ENCODE measurements around the gene FOXC2.
A peak's percentile ranks its signal among the peaks of the same experiment; 100 is the strongest.

Gene FOXC2

DNA sequence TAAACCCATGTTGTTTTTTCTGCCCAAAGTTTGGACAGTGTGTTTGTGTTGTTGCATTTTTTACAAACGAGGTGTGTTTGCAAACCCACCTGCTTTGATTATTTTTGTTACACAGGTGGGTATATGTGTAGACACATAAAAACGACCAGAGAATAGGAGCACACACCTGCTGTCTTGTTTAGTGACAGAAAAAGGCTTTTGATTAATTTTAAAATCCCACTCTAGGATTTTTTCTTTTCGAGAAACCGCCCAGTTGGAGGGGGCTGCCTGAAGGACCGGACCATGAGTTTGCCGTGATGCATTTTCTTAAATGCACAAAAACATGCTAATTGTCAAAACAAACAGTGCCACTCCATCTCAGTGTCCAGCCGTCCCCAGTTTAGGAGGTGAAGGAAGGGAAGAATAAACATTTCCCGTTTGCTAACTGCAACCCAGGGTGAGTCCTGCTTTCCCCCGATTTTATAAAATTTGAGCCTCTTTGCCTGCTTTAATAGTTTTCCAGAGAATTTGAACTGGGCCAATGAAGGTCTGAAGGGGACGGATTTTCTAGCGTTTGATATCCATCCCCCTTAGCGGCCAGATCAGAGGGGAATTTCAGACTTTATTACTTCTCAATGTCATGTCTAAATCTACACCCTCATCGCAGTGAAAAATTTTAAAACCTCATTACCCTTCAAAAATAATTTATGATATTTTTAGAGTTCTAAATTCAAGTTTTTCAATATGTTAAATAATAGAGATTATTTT lies 3.2 kb downstream of the FOXC2 start:
- peak overlapping the region; percentile 87 for H3K4me3 ChIP-seq (ENCODE audit: low read depth, low read length)
- DNase-seq (ENCODE audit: low read depth): no peak

DNA sequence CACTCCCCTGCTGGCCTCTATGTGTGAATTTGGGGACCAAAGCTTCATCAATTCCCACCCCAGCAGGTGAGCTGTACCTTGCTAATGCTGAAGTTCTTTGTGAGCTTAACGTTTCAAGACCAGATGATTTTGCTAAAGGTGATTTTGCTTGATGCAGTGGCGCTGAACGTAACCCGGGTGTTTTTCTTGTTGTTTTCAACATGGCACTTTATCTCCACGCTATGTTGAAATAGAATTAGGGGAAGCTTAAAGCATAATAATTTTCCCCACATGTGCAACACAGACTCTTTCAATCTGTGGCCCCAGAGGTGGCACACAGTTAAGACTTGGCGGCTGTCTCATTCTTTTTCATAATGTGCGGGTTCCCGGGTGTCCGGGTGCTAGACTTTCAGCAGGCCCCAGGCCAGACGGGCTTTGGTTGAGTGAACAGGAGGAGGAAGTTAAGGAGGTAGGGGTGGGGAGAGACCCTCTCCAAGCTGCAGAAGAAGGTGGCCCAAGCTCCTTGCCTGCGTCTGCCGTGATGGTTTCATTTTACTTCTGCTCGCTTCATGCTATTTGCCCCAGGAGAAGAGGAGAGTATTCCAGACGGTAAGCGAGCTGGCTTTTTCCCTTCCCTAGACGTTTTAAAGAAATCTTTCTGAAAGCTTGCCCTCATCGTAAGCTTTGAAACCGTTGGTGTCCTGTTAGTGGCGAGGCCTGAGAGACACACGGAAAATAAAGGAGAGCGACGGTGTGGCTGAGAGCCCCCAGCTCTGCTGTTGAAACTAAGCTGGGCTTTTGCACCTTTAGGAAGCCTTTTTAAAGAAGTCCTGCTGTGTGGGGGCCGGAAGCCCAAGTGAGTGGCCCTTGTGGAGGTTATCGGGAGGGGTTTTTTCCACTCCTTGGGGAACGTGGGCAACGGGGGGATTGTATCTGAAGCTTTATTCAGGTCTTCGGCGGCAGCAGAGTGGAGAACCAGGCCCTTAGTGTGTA lies 4.2 kb downstream of the FOXC2 start:
- peak overlapping the region; percentile 87 for H3K4me3 ChIP-seq (ENCODE audit: low read depth, low read length)
- DNase-seq (ENCODE audit: low read depth): no peak

DNA sequence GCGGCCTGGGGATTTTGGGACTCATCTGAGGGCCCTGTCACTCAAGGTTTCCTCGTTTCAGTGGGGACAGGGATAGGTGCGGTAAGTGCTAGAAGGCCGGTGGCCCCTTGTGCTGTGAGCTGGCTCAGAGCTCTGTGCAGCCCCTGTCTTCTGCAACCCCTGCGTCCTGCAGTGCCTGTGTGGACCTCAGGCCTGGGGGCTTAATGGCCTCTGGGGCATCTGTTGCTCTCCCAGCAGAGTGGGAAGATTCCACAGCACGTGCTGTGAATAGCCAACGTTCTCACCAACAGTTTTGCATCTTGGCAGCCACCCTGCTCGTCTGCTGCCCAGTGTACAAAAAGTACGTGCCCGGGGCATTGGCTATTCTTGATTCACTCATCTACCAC lies 4.9 kb downstream of the FOXC2 start:
- H3K4me3 ChIP-seq (ENCODE audit: low read depth, low read length): peak overlapping the region; percentile 87
- DNase-seq (ENCODE audit: low read depth): no peak

DNA sequence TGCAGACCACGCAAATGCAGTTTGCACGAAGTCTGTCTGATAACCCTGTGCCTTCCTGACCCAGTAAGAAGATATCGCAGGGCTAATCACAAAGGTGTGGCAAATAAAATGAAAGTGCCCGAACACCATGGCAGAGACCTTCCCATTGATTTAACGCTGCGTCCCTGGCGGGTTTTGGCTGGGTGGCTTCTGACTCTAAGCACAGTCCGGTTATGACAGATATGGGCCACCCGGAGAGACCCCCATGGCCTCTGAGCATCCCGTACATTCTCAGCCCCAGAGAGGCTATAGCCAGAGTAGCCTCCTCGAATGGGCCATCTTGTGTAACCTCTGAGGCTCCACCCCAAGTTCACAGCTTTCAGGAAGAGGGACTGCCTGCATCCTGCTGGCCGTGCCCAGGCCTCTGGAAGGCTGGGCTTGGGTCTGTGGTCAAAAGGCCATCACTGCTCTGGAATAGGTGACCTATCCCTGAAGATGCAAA lies 5.5 kb downstream of the FOXC2 start:
- peak overlapping the region; percentile 87 for H3K4me3 ChIP-seq (ENCODE audit: low read depth, low read length)
- no peak for DNase-seq (ENCODE audit: low read depth)

DNA sequence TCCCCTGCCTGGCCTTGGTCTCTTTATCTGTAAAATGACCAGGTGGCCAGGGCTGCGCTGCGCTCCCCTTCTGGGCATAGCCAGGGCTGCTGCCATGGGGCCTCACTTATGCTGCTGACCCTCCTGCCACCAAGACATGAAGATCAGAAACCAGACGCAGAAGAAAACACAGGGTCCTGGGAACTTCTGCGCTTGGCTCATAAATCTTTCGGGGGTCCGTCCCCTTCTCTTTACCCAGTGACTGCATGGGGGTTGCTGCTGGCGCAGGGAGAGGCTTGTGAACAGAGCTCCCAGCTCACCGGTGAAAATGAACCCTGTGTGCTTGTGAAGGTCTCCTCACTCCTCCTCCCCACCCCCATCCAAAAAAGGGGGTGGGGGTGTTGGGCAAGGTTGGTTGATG lies 6.0 kb downstream of the FOXC2 start:
- no peak for DNase-seq (ENCODE audit: low read depth)

DNA sequence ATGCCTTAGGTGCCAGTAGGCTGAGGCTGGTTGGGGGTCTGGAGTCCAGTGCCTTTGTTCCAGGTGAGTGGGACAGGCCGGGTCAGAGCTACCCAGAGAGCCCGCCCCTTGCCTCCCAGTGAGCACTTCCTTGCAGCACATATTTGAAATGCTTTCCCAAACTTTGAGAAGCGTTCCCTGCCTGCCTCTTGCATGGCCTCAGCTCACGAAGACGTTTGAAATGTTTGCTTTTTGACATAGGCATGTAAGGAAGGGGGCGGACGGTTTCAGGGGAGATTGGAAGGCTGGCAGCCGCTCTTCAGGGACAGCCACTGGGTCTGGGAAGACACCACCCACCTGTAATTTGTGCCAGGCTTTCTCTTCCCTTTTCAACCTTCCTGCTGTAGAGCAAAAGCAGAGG lies 6.6 kb downstream of the FOXC2 start:
- no peak overlapping the region for H3K4me3 ChIP-seq (ENCODE audit: low read depth, low read length)
- DNase-seq (ENCODE audit: low read depth): no peak

More for the DNA sequence above, 6.0 kb downstream of the FOXC2 start:
- H3K4me3 ChIP-seq (ENCODE audit: low read depth, low read length): peak overlapping the region; percentile 7

DNA sequence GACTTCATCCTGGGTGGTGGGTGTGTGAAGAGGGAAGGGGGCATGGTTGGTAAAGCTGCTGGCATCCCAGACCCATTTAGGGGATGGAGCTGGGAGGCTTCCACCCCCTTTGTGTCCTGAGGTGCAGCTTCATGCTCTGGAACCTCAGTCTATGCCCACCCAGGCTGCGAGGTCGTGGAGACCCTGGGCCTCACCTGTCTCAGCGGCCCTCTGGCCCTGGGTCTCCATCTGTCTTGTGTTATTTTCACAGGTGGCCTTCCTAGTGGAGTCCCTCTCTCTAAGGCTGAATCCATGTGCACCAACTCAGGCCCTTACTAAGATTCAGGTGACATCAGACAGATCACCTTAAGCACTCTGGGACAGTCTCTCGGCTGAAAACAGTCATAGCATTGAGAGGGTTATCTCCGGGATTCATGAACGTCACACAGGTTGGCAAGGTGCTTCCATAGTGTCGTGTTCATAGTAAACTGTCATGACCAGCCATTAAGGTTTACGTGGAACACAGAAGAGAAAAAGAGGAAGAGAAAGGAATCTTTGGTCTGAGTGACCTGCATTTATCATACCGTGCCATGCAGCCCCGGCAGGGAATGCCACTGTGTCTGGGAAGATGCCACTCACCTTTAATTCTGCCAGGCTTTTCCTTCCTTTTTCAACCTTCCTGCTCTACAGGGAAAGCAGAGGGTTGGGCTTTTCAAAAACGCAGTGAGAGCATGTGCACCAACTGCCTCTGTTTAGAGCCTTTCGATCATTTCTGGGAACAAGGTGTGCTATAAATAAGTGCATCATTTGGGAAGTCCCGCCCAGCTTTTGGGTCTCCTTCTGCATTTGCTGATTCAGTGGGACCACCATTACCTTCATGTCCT lies 7.2 kb downstream of the FOXC2 start:
- DNase-seq (ENCODE audit: low read depth): no peak
- no peak overlapping the region for H3K4me3 ChIP-seq (ENCODE audit: low read depth, low read length)

DNA sequence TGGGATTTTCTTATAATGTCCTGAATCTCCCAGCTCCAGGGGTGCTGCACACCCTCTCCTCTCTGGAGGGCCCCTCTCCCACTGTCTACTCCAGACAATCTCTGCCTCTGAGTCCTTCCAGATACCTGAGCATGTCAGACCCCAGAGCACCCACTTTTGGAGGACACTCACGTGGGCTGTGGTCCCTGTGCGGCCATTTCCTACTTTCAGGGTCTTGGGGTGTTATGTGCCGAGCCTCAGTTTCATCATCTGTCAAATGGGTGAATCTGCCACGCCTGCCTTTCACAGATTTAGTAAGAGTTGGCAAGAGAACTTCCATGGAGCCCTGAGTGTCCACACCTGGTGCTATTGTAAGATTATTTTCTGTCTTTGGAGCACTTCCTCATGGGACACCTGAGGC lies 8.0 kb downstream of the FOXC2 start:
- DNase-seq (ENCODE audit: low read depth): no peak
- H3K4me3 ChIP-seq (ENCODE audit: low read depth, low read length): no peak overlapping the region

DNA sequence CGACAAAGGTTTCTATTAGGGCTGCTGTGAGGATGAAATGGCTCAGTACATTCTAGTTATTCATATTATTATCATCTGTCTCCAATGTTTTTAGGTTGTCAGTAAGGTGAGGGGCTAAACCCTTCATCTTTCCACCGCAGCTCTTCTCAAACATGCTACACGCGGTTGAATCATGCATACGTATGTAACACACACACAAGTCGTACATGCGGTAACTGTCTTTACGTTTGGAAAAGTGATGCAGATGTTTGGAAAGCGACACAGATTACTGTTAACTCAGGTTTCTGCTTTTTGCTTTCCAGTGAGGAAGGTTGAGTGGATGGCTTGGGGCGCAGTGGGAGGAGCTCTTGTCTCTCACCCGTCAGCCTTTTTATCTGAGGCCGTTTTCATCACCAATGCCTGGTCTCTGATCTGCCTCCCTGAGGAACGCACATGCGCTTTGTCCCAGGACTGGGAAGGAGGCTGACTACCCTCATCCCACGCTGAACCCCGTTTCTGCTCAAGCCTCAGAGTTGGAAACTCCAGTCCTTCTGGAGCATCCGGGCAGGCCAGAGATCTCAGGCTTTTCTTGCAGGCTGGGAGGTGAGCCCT lies 8.6 kb downstream of the FOXC2 start:
- no peak for DNase-seq (ENCODE audit: low read depth)
- peak overlapping the region; percentile 60 for H3K4me3 ChIP-seq (ENCODE audit: low read depth, low read length)

DNA sequence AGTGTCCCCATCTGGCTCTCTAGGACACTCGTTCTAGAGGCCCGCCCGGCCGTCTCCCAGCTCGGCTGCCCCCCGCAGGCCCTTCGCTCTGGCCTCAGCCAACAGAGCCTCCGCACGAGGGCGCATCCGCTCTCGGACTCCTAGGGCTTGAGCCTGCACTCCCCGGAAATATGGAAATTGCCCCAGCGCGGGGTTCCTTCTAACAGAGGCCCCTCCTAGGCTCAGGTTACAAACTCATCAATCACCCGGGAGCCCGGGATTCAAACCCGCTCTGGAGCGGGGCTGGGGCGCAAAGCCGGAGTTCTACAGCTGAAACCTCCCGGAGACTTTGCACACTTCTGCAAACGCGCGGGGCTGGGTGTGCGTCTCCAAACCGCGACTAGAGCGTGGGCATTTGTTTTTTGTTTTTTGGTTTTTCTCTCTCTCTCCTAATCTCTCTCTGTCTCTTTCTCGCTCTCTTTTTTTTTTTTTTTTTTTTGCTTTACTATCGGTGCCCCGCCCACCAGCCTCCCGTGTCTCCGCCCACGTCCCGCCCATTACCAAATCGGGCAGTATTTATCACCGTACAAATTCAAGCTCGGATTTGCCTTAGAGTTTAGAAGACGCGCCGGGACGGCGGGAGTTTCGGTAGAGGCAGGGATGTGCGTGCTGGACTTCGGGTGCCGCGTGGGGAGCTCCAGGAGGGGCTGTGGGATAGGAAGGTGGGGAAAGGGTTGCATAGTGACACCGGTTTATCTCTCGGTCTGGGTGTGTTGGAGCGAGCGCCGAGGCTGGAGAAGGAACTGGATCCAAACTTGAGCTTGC lies 9.3 kb downstream of the FOXC2 start:
- peak; percentile 87 for DNase-seq (ENCODE audit: low read depth)
- H3K4me3 ChIP-seq (ENCODE audit: low read depth, low read length): peak overlapping the region; percentile 60

DNA sequence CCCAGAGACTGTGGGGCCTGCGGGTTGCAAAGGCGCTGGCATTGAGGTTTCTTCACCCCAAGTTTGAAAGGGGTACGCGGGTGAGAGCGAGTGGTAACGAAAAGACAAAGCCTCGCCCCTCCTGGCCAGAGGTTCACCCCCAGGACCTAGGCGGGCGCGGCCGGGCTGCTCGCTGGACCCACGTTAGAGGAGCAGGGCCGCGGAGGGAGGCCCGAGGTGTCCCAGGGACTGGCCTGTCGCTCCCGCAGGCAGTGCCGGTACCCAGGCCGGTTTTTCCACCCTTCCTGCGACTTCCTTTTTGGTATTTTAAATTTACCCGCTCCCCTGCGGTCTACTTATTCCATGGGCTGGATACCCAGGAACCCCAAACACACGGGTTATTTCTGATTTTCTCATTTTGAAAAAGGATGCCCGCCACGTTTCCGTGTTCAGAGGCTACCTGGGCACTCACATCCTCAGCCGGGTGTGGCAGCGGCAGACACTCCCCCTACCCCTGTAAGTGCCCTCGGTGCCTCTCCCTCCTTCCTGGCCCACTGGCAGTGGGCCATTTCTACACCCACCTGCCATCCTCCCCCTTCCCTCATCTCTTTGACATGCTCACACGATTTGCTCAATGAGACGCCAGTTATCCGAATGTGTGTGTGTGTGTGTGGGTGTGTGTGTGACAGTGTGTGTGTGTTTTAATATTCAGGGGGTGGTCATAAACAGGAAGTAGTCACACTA lies 10.1 kb downstream of the FOXC2 start:
- peak; percentile 61 for DNase-seq (ENCODE audit: low read depth)
- peak overlapping the region; percentile 60 for H3K4me3 ChIP-seq (ENCODE audit: low read depth, low read length)

DNA sequence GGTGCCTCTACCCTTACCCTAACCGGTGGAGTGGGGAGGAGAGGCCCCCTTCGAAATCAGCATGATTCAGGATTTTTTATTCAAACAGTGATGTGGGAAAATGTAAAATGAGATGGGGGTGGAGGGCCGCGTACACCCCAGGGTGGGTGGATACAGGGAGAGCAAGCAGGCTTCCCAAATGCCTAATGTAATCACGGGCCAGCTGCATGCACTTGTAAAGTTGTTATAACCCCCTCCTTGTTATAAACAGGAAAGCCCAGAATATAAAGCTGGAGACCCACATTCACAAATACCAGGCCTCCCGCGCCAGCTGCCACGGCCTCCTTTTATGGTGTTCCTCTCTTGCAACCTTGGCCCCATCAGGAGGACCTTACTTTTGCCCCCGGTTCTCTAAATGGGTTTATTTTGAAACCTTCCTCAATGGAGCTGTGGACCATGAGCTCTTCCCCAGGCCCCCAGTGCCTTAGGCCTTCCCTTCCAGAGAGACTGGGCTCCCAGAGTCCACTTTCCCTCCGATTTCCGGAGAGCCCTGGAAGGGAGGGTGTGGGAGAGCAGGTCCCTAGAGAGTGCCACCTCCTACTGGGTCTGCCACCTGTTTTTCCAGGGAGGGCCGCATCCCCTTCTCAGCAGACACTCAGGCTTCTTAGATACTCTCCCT lies 10.8 kb downstream of the FOXC2 start:
- H3K4me3 ChIP-seq (ENCODE audit: low read depth, low read length): peak overlapping the region; percentile 60
- DNase-seq (ENCODE audit: low read depth): no peak

DNA sequence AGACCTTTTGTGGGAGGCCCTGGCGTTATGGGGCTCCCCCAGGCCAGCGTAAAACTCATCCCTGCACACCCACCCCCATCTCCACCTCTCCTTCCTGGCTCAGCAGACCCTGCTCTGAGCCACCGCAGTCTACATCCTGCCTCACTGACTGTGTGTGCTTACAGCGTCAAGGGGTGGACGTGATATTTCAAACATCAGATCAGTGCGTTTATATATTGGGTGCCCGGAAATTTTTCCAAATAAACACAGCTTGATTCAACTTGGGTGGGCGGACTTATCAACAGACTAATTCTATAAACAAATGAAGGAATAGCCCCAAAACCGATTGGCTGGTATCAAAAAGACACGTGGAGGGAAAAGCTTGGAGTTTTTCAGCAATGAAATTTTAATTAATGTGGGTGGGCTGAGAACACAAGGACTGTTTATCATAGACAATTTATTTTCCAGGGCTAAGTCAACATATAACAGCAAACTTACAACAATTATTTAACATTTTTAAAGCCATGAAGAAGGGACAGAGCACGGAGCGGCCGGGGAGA lies 11.5 kb downstream of the FOXC2 start, which contains the start of gene FOXL1:
FOXL1 (plus strand) TSS at position 489 of the 539 bp plus-strand sequence. CDS start 175 bp downstream, outside the sequence.
- peak within 1 kb of the TSS; percentile 60 for H3K4me3 ChIP-seq (ENCODE audit: low read depth, low read length)
- peak; percentile 77 for DNase-seq (ENCODE audit: low read depth)

DNA sequence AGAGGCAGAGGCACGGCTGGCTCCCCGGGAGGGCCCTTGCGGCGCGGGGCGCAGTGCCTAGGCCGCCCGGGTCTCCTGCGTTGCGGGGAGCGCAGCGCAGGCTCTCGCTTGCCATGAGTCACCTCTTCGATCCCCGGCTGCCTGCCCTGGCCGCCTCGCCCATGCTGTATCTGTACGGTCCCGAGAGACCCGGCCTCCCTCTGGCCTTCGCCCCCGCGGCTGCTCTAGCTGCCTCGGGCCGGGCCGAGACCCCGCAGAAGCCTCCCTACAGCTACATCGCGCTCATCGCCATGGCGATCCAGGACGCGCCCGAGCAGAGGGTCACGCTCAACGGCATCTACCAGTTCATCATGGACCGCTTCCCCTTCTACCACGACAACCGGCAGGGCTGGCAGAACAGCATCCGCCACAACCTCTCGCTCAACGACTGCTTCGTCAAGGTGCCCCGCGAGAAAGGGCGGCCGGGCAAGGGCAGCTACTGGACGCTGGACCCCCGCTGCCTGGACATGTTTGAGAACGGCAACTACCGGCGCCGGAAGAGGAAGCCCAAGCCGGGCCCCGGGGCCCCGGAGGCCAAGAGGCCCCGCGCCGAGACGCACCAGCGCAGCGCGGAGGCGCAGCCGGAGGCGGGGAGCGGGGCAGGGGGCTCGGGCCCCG lies 12.1 kb downstream of the FOXC2 start:
- peak overlapping the region; percentile 53 for H3K4me3 ChIP-seq (ENCODE audit: low read depth, low read length)
- peak; percentile 61 for DNase-seq (ENCODE audit: low read depth)

DNA sequence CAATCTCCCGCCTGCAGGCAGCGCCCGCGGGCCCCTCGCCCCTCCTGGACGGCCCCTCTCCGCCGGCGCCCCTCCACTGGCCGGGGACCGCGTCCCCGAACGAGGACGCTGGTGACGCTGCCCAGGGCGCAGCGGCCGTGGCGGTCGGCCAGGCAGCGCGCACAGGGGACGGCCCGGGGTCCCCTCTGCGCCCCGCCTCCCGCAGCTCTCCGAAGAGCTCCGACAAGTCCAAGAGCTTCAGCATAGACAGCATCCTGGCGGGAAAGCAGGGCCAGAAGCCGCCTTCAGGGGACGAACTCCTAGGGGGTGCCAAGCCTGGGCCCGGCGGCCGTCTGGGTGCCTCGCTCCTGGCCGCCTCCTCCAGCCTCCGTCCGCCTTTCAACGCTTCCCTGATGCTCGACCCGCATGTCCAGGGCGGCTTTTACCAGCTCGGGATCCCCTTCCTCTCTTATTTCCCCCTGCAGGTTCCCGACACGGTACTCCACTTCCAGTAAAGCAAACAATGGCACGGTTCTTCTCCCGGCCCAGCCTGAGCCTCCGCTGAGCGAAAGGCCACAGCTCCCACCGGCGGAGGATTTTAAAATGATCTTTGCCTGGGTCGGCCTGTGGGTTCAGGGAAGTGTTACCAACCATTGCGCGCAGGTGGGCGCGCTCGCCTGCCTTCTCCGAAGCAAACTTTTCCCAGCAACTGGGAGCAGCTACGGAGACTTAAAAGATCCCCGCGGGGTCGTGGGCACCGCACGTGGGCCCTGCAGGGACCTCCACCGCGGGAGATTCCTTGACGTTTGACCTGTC lies 12.8 kb downstream of the FOXC2 start:
- H3K4me3 ChIP-seq (ENCODE audit: low read depth, low read length): peak overlapping the region; percentile 53

More for the DNA sequence above, 12.8 kb downstream of the FOXC2 start:
- no peak for DNase-seq (ENCODE audit: low read depth)

Measured in skeletal muscle cell (primary cell).